HepG2 (cell line): ENCODE data around the gene TMF1. TPM values are rescaled to one million over a fixed set of nuclear protein-coding genes. Genes with fewer than 3 reads are reported as not detected.

Experiments
- AGO1 ChIP-seq: fragments of 200-400 bp; formaldehyde crosslinking; IDR thresholded peaks from 2 replicates; pipeline ENCODE4 v1.6.1; 2017; ENCODE audit warnings: mild to moderate bottlenecking, low read depth, low read length, moderate library complexity; ENCODE audit not compliant: poor library complexity, severe bottlenecking
- FLYWCH1 ChIP-seq: sonication (generic); formaldehyde crosslinking; IDR thresholded peaks from 2 replicates; pipeline ENCODE4 v1.8.1; 2023; ENCODE audit warnings: mild to moderate bottlenecking, missing genetic modification reagents
- KAT2B ChIP-seq: fragments of 150-350 bp; IDR thresholded peaks from 2 replicates; pipeline ENCODE4 v1.6.1; 2014; ENCODE audit warnings: low read depth, low read length, borderline replicate concordance
- LCORL ChIP-seq, 2 experiments: fragments of 450-650 bp in 1 of 2; sonication (generic) in 1 of 2; formaldehyde crosslinking in 1 of 2; IDR thresholded peaks; 2 replicates each; pipeline versions ENCODE4 v1.5.0 to v1.6.1; 2017 to 2020; ENCODE audit warnings: antibody characterized with exemption in 1 of 2, missing genetic modification reagents in 1 of 2
- MAF1 ChIP-seq: sonication (generic); formaldehyde crosslinking; IDR thresholded peaks from 2 replicates; pipeline ENCODE4 v1.5.0; 2020; ENCODE audit warnings: missing genetic modification reagents, borderline replicate concordance
- MATR3 ChIP-seq: sonication (generic); formaldehyde crosslinking; IDR thresholded peaks from 2 replicates; pipeline ENCODE4 v1.4.0; 2020; ENCODE audit warnings: missing genetic modification reagents
- MTA1 ChIP-seq: sonication (generic); formaldehyde crosslinking; IDR thresholded peaks from 2 replicates; pipeline ENCODE4 v1.4.0; 2020; ENCODE audit warnings: missing genetic modification reagents, mild to moderate bottlenecking, borderline replicate concordance
- MYC ChIP-seq: sonication (generic); formaldehyde crosslinking; IDR thresholded peaks from 2 replicates; pipeline ENCODE4 v1.9.0; 2021; ENCODE audit warnings: missing genetic modification reagents, borderline replicate concordance
- MZF1 ChIP-seq: sonication (generic); formaldehyde crosslinking; IDR thresholded peaks from 2 replicates; pipeline ENCODE4 v1.8.1; 2023; ENCODE audit warnings: mild to moderate bottlenecking, missing genetic modification reagents, borderline replicate concordance
- NPAS2 ChIP-seq: sonication (generic); formaldehyde crosslinking; IDR thresholded peaks from 2 replicates; pipeline ENCODE4 v1.8.0; 2022; ENCODE audit warnings: mild to moderate bottlenecking, missing genetic modification reagents, borderline replicate concordance
- PCBP1 ChIP-seq: fragments of 200-400 bp; formaldehyde crosslinking; IDR thresholded peaks from 2 replicates; pipeline ENCODE4 v1.6.1; 2017; ENCODE audit warnings: mild to moderate bottlenecking, low read depth, low read length, borderline replicate concordance
- RNF2 ChIP-seq: fragments of 450-650 bp; conservative IDR thresholded peaks from 2 replicates; pipeline ENCODE4 v1.6.1; 2016; ENCODE audit warnings: low read depth
- SOX13 ChIP-seq, 3 experiments: fragments of 450-650 bp in 1 of 3; sonication (generic) in 1 of 3; formaldehyde crosslinking in 1 of 3; IDR thresholded peaks in 2 of 3; conservative IDR thresholded peaks in 1 of 3; 2 replicates each; pipeline versions ENCODE4 v1.5.0 to v1.6.1; 2016 to 2020; ENCODE audit warnings: antibody characterized with exemption in 1 of 3, mild to moderate bottlenecking in 1 of 3, missing compliant biosample characterization in 1 of 3, missing genetic modification reagents in 1 of 3, moderate library complexity in 1 of 3
- TSC22D2 ChIP-seq: sonication (generic); formaldehyde crosslinking; IDR thresholded peaks from 2 replicates; pipeline ENCODE4 v1.5.1; 2020; ENCODE audit warnings: missing genetic modification reagents, mild to moderate bottlenecking, borderline replicate concordance
- ZNF317 ChIP-seq: sonication (generic); formaldehyde crosslinking; IDR thresholded peaks from 2 replicates; pipeline ENCODE4 v1.5.0; 2020; ENCODE audit warnings: mild to moderate bottlenecking, missing genetic modification reagents
- ZNF350 ChIP-seq: sonication (generic); formaldehyde crosslinking; IDR thresholded peaks from 2 replicates; pipeline ENCODE4 v1.4.0; 2020; ENCODE audit warnings: mild to moderate bottlenecking, low read depth, missing genetic modification reagents, borderline replicate concordance
- ZNF772 ChIP-seq: sonication (generic); formaldehyde crosslinking; IDR thresholded peaks from 2 replicates; pipeline ENCODE4 v1.5.0; 2020; ENCODE audit warnings: mild to moderate bottlenecking, missing genetic modification reagents
- ZSCAN20 ChIP-seq: sonication (generic); formaldehyde crosslinking; IDR thresholded peaks from 2 replicates; pipeline ENCODE4 v1.4.0; 2020; ENCODE audit warnings: missing genetic modification reagents, mild to moderate bottlenecking, borderline replicate concordance
- polyA plus RNA-seq, 8 experiments: library from polyadenylated mRNA; depleted of rRNA in 3 of 8; stranded (reverse) in 7 of 8; unstranded in 1 of 8; fragments of >200 nt; fragmentation: Illumina TruSeq in 4 of 8; extraction: Trizol in 4 of 8; gene quantifications; 2 replicates each; pipeline versions ENCODE4 v1.2.1 to v1.2.3, GENCODE V29; 2011 to 2016; ENCODE audit warnings: low read depth in 4 of 8, missing spikeins in 1 of 8, mixed read lengths in 1 of 8; ENCODE audit not compliant: insufficient read depth in 1 of 8
- total RNA-seq, 5 experiments: library from RNA; depleted of rRNA; stranded (reverse); fragments of >200 nt; fragmentation: Illumina TruSeq; extraction: Trizol; gene quantifications; 2 replicates each; pipeline ENCODE4 v1.2.3, GENCODE V29; 2016; ENCODE audit warnings: low read depth in 1 of 5
- TF ChIP-seq, protein P1 (sequence below): sonication (generic); IDR thresholded peaks from 2 replicates; pipeline ENCODE4 v1.6.1; 2016; ENCODE audit warnings: low read depth, borderline replicate concordance
- TF ChIP-seq, protein P2 (sequence below): sonication (generic); formaldehyde crosslinking; IDR thresholded peaks from 2 replicates; pipeline ENCODE4 v1.4.0; 2020; ENCODE audit warnings: mild to moderate bottlenecking, missing genetic modification reagents
- TF ChIP-seq, protein P3 (sequence below): sonication (generic); formaldehyde crosslinking; IDR thresholded peaks from 2 replicates; pipeline ENCODE4 v1.5.1; 2020; ENCODE audit warnings: missing genetic modification reagents, mild to moderate bottlenecking, borderline replicate concordance
- TF ChIP-seq, protein P4 (sequence below): sonication (generic); formaldehyde crosslinking; IDR thresholded peaks from 2 replicates; pipeline ENCODE4 v1.4.0; 2020; ENCODE audit warnings: mild to moderate bottlenecking, low read depth, missing genetic modification reagents
- TF ChIP-seq, protein P5 (sequence below): sonication (generic); formaldehyde crosslinking; IDR thresholded peaks from 2 replicates; pipeline ENCODE4 v1.4.0; 2020; ENCODE audit warnings: mild to moderate bottlenecking, missing genetic modification reagents

The TMF1 gene
- total and polyA plus RNA-seq, 2 of the 13 experiments (the other 11 are each of a cell fraction or from before 2014, with no cell fraction given): 12.1 to 38.4 TPM

DNA sequence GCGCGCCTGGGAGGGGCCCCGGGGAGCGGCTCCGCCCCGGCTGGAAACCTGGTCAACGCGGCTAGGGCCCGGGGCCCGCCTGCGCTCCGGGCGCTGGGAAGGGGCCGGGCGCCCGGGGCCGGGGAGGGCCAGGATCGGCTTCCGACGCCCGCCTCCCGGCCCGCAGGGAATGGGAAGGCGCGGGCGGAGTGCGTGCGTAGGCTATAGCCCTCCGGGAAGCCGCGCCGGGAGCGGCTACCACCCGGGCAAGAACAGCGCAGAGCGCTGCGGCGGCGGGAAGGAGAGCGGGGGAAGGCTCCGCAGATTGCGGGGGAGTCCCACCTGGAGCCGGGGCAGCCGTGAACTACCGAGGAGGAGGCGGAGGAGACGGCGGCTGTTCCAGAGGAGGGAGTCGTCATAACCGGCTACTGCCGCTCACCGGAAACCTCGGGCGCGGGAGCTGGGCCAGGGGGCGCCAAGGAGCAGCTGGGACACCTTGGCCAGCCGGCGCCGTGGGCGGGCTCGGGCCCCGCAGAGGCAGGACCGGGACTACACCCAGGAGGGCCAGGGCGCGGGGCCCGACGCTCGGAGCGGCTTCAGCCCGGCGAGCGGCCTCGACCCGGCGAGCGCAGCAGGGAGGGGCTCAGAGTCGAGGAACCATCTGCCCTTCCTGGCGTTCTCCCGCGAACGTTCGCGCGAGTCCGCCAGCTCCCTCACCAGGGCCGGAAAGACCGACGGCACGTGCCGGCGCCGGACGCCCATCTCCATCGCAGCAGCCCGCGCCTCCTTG, 38.7 kb downstream of the TMF1 start, which contains the start of gene EOGT (continued):
- TF ChIP-seq ZSCAN20 (CRISPR knock-in tag) (peak; percentile 48; the same call in 1 of the 2 replicates), ZNF350 (CRISPR knock-in tag) (no peak; the same call in 1 of the 2 replicates), MAF1 (CRISPR knock-in tag) (0 out of 2 replicates have a peak, but pooled peaks have one; percentile 1), RNF2 (peak; percentile 88; the same call in 1 of the 2 replicates), TSC22D2 (peak; percentile 70; the same call in 1 of the 2 replicates), MATR3 (CRISPR knock-in tag) (no peak), PCBP1 (no peak), SOX13 (IDR thresholded peaks at IDR 0.05) (no peak), SOX13 (CRISPR knock-in tag; conservative IDR thresholded peaks at IDR 0.05 in 1 of 2, IDR thresholded peaks at IDR 0.05 in 1 of 2) (no peak), FLYWCH1 (CRISPR knock-in tag) (peak; percentile 24; the same call in 1 of the 2 replicates), MYC (CRISPR knock-in tag) (peak; percentile 83; the same call in 1 of the 2 replicates), NPAS2 (CRISPR knock-in tag) (no peak), MZF1 (CRISPR knock-in tag) (no peak), AGO1 (peak; percentile 82), KAT2B (no peak), LCORL (IDR thresholded peaks at IDR 0.05) (no peak), LCORL (CRISPR knock-in tag; IDR thresholded peaks at IDR 0.05) (peak; percentile 46; the same call in 1 of the 2 replicates), ZNF317 (0 out of 2 replicates have a peak, but pooled peaks have one; percentile 32), ZNF772 (CRISPR knock-in tag) (peak; percentile 63; the same call in 1 of the 2 replicates), MTA1 (CRISPR knock-in tag) (peak; percentile 18; the same call in 1 of the 2 replicates)
- TF ChIP-seq, protein P1, sequence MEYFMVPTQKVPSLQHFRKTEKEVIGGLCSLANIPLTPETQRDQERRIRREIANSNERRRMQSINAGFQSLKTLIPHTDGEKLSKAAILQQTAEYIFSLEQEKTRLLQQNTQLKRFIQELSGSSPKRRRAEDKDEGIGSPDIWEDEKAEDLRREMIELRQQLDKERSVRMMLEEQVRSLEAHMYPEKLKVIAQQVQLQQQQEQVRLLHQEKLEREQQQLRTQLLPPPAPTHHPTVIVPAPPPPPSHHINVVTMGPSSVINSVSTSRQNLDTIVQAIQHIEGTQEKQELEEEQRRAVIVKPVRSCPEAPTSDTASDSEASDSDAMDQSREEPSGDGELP: peak; percentile 74; the same call in 1 of the 2 replicates
- TF ChIP-seq, protein P2, sequence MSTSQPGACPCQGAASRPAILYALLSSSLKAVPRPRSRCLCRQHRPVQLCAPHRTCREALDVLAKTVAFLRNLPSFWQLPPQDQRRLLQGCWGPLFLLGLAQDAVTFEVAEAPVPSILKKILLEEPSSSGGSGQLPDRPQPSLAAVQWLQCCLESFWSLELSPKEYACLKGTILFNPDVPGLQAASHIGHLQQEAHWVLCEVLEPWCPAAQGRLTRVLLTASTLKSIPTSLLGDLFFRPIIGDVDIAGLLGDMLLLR (CRISPR knock-in tag): peak; percentile 97
- TF ChIP-seq, protein P3, sequence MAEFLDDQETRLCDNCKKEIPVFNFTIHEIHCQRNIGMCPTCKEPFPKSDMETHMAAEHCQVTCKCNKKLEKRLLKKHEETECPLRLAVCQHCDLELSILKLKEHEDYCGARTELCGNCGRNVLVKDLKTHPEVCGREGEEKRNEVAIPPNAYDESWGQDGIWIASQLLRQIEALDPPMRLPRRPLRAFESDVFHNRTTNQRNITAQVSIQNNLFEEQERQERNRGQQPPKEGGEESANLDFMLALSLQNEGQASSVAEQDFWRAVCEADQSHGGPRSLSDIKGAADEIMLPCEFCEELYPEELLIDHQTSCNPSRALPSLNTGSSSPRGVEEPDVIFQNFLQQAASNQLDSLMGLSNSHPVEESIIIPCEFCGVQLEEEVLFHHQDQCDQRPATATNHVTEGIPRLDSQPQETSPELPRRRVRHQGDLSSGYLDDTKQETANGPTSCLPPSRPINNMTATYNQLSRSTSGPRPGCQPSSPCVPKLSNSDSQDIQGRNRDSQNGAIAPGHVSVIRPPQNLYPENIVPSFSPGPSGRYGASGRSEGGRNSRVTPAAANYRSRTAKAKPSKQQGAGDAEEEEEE (CRISPR knock-in tag): no peak
- TF ChIP-seq, protein P4, sequence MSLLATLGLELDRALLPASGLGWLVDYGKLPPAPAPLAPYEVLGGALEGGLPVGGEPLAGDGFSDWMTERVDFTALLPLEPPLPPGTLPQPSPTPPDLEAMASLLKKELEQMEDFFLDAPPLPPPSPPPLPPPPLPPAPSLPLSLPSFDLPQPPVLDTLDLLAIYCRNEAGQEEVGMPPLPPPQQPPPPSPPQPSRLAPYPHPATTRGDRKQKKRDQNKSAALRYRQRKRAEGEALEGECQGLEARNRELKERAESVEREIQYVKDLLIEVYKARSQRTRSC (CRISPR knock-in tag): no peak
- TF ChIP-seq, protein P5, sequence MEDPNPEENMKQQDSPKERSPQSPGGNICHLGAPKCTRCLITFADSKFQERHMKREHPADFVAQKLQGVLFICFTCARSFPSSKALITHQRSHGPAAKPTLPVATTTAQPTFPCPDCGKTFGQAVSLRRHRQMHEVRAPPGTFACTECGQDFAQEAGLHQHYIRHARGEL (CRISPR knock-in tag): 0 out of 2 replicates have a peak, but pooled peaks have one; percentile 63
